Colonic mucosa (tissue), 4 donors: ENCODE measurements around the gene WWOX. TPM values are rescaled to one million over a fixed set of nuclear protein-coding genes. Genes with fewer than 3 reads are reported as not detected.

Experiments
- DNase-seq: peaks from one replicate; pipeline ENCODE4 v3.0.0-alpha.2; 2020
- H3K27ac ChIP-seq: fragments of 200-600 bp; one replicate; pipeline ENCODE4 v1.8.0; 2021
- H3K27me3 ChIP-seq: fragments of 200-600 bp; one replicate; pipeline ENCODE4 v1.8.0; 2021
- H3K36me3 ChIP-seq: fragments of 200-600 bp; one replicate; pipeline ENCODE4 v1.8.0; 2021
- H3K4me1 ChIP-seq: fragments of 200-600 bp; one replicate; pipeline ENCODE4 v1.8.0; 2021; ENCODE audit warnings: mild to moderate bottlenecking
- H3K4me3 ChIP-seq: fragments of 200-600 bp; one replicate; pipeline ENCODE4 v1.8.0; 2021
- H3K9ac ChIP-seq, 2 donors: one replicate each; pipeline ENCODE4 v1.7.0; 2013; ENCODE audit warnings: control low read depth in 2 of 2, low read depth in 2 of 2, low read length in 2 of 2
- H3K9me3 ChIP-seq: fragments of 200-600 bp; one replicate; pipeline ENCODE4 v1.8.0; 2021
- CTCF ChIP-seq: fragments of 200-600 bp; IDR thresholded peaks from one replicate; pipeline ENCODE4 v1.8.0; 2022; ENCODE audit warnings: antibody characterized with exemption, mild to moderate bottlenecking
- intact Hi-C: fragments of 100-400 bp; cut with DNase I; formaldehyde crosslinking; loops from one replicate; pipeline ENCODE4 v1.14.1; 2022
- total RNA-seq, 2 donors: library from RNA; stranded (reverse); fragmentation: NEBNext Ultra II Directional in 1 of 2; extraction: Animal tissue kit (Norgen Biotek cat#: 25700) in 1 of 2; gene quantifications; one replicate each; pipeline ENCODE4 v1.2.1, GENCODE V29; 2021
- donor health status: healthy.
- donor health status: DM: no; HTN: no; CAD: no.
- donor health status: DM: no; HTN: no; CAD: no.

The WWOX gene
- total RNA-seq, 2 donors from 2014 or later, result 7.2 to 11.0 TPM

- H3K27me3 ChIP-seq, result no peaks in the 10 kb centered on the region
- no peak for TF ChIP-seq CTCF
- no peaks in the 10 kb centered on the region for H3K4me1 ChIP-seq
- H3K9ac ChIP-seq, result no peak overlapping the region
- H3K36me3 ChIP-seq, result no peaks in the 10 kb centered on the region
- no peaks in the 10 kb centered on the region for H3K9me3 ChIP-seq
- intact Hi-C loops, result no loop called here
- peak; percentile 24 for DNase-seq
- H3K4me3 ChIP-seq, result no peak overlapping the region
- no peak overlapping the region for H3K27ac ChIP-seq
Measured at GRCh38 chr16:79093554-79093967, 994.1 kb downstream of the WWOX start.

GRCh38 chr16:79096246-79096645 is 996.8 kb downstream of the WWOX start:
- Histone ChIP-seq H3K27me3 (no peaks in the 10 kb centered on the region), H3K9ac (no peak overlapping the region), H3K27ac (no peak overlapping the region), H3K4me3 (no peak overlapping the region), H3K36me3 (no peaks in the 10 kb centered on the region), H3K9me3 (no peaks in the 10 kb centered on the region), H3K4me1 (no peaks in the 10 kb centered on the region)
- intact Hi-C loops, result no loop called here
- DNase-seq, result no peak
- TF ChIP-seq CTCF, result no peak

GRCh38 chr16:79097166-79097565 is 997.7 kb downstream of the WWOX start:
- intact Hi-C loops, result no loop called here
- Histone ChIP-seq H3K9ac (no peak overlapping the region), H3K27me3 (no peaks in the 10 kb centered on the region), H3K36me3 (no peaks in the 10 kb centered on the region), H3K27ac (no peak overlapping the region), H3K9me3 (no peaks in the 10 kb centered on the region), H3K4me1 (no peaks in the 10 kb centered on the region), H3K4me3 (no peak overlapping the region)
- DNase-seq, result no peak
- TF ChIP-seq CTCF, result no peak

- no peak for TF ChIP-seq CTCF
- Histone ChIP-seq H3K27ac (no peak overlapping the region), H3K4me3 (no peak overlapping the region), H3K4me1 (no peaks in the 10 kb centered on the region), H3K9me3 (no peaks in the 10 kb centered on the region), H3K36me3 (no peaks in the 10 kb centered on the region), H3K27me3 (no peaks in the 10 kb centered on the region), H3K9ac (no peak overlapping the region)
- DNase-seq, result no peak
- intact Hi-C loops, result no loop called here
Measured at GRCh38 chr16:79097771-79098170, 998.3 kb downstream of the WWOX start.

- H3K4me3 ChIP-seq, result no peak overlapping the region
- DNase-seq, result no peak
- H3K9me3 ChIP-seq, result no peaks in the 10 kb centered on the region
- no peaks in the 10 kb centered on the region for H3K36me3 ChIP-seq
- H3K4me1 ChIP-seq, result no peaks in the 10 kb centered on the region
- intact Hi-C loops, result no loop called here
- H3K27ac ChIP-seq, result no peak overlapping the region
- no peak overlapping the region for H3K9ac ChIP-seq
- TF ChIP-seq CTCF, result no peak
- H3K27me3 ChIP-seq, result no peaks in the 10 kb centered on the region
Measured at GRCh38 chr16:79098907-79099306, 999.5 kb downstream of the WWOX start.

GRCh38 chr16:79099716-79100115 is 1000.3 kb downstream of the WWOX start:
- H3K27ac ChIP-seq, result no peak overlapping the region
- H3K9me3 ChIP-seq, result no peaks in the 10 kb centered on the region
- H3K4me3 ChIP-seq, result no peak overlapping the region
- no peak for TF ChIP-seq CTCF
- no peaks in the 10 kb centered on the region for H3K27me3 ChIP-seq
- no peaks in the 10 kb centered on the region for H3K36me3 ChIP-seq
- intact Hi-C loops, result no loop called here
- no peaks in the 10 kb centered on the region for H3K4me1 ChIP-seq
- DNase-seq, result no peak
- H3K9ac ChIP-seq, result no peak overlapping the region
